Measurements from ENCODE around the gene PTOV1.
A peak's percentile ranks its signal among the peaks of the same experiment; 100 is the strongest.

PTOV1 gene

GRCh38 chr19:49864890-49865289 is 13.9 kb downstream of the PTOV1 start:
- no peak overlapping the region for H3K4me3 ChIP-seq (ENCODE audit: low read length)
- TF ChIP-seq CTCF (conservative IDR thresholded peaks at IDR 0.05; ENCODE audit: low read length): no peak
- DNase-seq (ENCODE audit: low read depth): no peak

- H3K4me3 ChIP-seq (ENCODE audit: low read length): peak within 1 kb of the TSS; percentile 85
- TF ChIP-seq CTCF (conservative IDR thresholded peaks at IDR 0.05; ENCODE audit: low read length): no peak
- peak; percentile 88 for DNase-seq (ENCODE audit: low read depth)
Observed at GRCh38 chr19:49866933-49867782, 16.2 kb downstream of the PTOV1 start, which contains the start of gene PNKP. Gene PNKP, minus strand, starts transcription at chr19:49867576. Its CDS starts 372 bp downstream, at chr19:49867204.

GRCh38 chr19:49869009-49869483 is 18.1 kb downstream of the PTOV1 start:
- peak overlapping the region; percentile 57 for H3K4me3 ChIP-seq (ENCODE audit: low read length)
- TF ChIP-seq CTCF (conservative IDR thresholded peaks at IDR 0.05; ENCODE audit: low read length): no peak
- DNase-seq (ENCODE audit: low read depth): no peak

DNA sequence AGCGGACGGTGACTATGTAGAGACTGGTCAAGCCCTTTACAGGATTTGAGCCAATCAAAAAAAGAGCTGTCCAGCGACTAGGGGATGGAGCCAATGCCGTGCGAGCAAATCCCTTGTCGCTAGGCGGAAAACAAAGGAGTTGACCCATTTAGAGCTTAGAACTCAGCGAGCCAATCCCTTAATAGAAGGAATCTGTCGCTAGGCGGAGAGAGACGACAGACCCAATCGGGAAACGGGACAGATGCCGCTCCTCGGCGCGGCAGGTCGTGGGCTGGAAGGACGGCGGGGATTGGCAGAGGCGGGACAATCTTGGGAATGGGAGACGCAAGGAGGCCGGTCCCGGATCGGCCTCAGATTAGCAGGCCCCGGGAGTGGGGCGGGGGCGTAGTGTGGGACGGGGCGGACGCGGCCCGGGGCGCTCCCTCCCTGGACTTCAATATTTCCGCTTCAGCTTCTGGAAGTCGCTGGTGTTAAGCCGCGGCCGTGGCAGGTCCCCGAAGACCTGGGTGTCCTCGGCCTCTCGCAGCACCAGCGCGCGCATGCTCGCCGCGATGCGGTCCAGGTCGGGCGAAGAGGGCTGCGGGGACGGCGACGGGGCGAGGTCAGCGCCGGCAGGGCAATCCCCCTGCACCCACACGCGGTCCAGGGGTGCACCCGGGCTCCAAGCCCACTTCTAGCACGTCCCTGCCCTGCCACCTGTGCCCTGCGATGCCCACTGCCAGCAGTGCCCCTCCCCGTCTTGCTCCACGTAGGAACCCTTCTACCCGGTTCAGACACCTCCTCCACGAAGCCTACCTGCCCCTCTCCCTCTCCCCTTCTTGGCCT is 18.7 kb downstream of the PTOV1 start:
- TF ChIP-seq CTCF (conservative IDR thresholded peaks at IDR 0.05; ENCODE audit: low read length): 0 out of 2 replicates have a peak, but pooled peaks have one; percentile 4
- DNase-seq (ENCODE audit: low read depth): peak; percentile 100

DNA sequence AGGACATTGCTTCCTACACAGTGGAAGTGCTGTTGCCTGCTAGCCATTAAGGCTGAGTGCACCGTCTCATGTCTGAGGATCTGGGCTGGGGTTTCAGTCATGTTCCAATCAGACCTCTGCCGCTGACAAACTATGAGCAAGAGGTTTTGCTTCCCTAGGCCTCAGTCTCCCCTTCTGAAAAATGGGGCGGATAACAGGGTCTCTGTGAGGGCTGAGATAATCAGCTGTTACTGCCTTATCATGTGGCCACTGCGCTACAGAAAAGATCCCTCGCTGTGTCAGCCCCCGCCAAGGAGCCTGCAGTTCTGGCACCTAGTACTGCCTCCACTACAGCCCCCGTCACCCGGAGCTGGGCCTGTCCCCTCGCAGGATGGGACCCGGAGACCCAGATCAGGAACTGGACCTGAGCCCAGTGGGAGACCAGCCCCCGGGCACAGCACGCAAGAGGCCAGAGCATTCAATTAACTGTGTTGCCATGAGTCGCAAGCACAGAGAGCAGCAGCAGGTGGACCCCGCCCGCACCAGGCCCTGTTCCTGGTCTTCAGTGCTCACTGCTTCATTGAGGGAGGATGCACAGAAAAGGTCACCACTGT is 19.4 kb downstream of the PTOV1 start:
- H3K4me3 ChIP-seq (ENCODE audit: low read length): peak overlapping the region; percentile 60
- DNase-seq (ENCODE audit: low read depth): no peak
- TF ChIP-seq CTCF (conservative IDR thresholded peaks at IDR 0.05; ENCODE audit: low read length): no peak

More for the DNA sequence above, 18.7 kb downstream of the PTOV1 start:
- peak overlapping the region; percentile 60 for H3K4me3 ChIP-seq (ENCODE audit: low read length)

- H3K4me3 ChIP-seq (ENCODE audit: low read length): no peak overlapping the region
- TF ChIP-seq CTCF (conservative IDR thresholded peaks at IDR 0.05; ENCODE audit: low read length): no peak
- DNase-seq (ENCODE audit: low read depth): no peak
Observed at GRCh38 chr19:49871349-49871985, 20.5 kb downstream of the PTOV1 start.
